Trophoblast cell (in vitro differentiated cells and primary cell): Measurements from ENCODE around the gene KCNMA1.

Experiments
- DNase-seq, 2 donors: peaks; one replicate each; pipeline ENCODE4 v3.0.0-alpha.2; 2016
- H2AFZ ChIP-seq: 2 replicates; pipeline ENCODE4 v1.6.1; 2013; ENCODE audit warnings: low read length, moderate library complexity, mild to moderate bottlenecking; ENCODE audit not compliant: insufficient read depth, poor library complexity
- H2AK5ac ChIP-seq: 2 replicates; pipeline ENCODE4 v1.6.1; 2013; ENCODE audit warnings: mild to moderate bottlenecking, low read length
- H2BK120ac ChIP-seq: 2 replicates; pipeline ENCODE4 v1.6.1; 2013; ENCODE audit warnings: low read length, mild to moderate bottlenecking, moderate library complexity; ENCODE audit not compliant: insufficient read depth, poor library complexity
- H2BK12ac ChIP-seq: 2 replicates; pipeline ENCODE4 v1.6.1; 2013; ENCODE audit warnings: mild to moderate bottlenecking, low read length, moderate library complexity
- H2BK5ac ChIP-seq: 2 replicates; pipeline ENCODE4 v1.6.1; 2013; ENCODE audit warnings: low read length, low read depth, moderate library complexity, mild to moderate bottlenecking; ENCODE audit not compliant: poor library complexity
- H3K14ac ChIP-seq: 2 replicates; pipeline ENCODE4 v1.6.1; 2013; ENCODE audit warnings: mild to moderate bottlenecking, low read length
- H3K18ac ChIP-seq: 2 replicates; pipeline ENCODE4 v1.6.1; 2013; ENCODE audit warnings: mild to moderate bottlenecking, low read length
- H3K23ac ChIP-seq: 2 replicates; pipeline ENCODE4 v1.6.1; 2013; ENCODE audit warnings: low read length
- H3K27ac ChIP-seq: 2 replicates; pipeline ENCODE4 v1.5.1; 2013; ENCODE audit warnings: low read depth, mild to moderate bottlenecking, inconsistent platforms, low read length, moderate library complexity
- H3K27me3 ChIP-seq: 2 replicates; pipeline ENCODE4 v1.6.1; 2013; ENCODE audit warnings: inconsistent platforms, mild to moderate bottlenecking, low read length, moderate library complexity; ENCODE audit not compliant: insufficient read depth
- H3K36me3 ChIP-seq, 2 experiments: 1 replicate in 1 of 2; 2 replicates in 1 of 2; pipeline ENCODE4 v1.6.1; 2013; ENCODE audit warnings: low read length in 2 of 2, mild to moderate bottlenecking in 2 of 2, moderate library complexity in 1 of 2; ENCODE audit not compliant: insufficient read depth in 2 of 2, control insufficient read depth in 1 of 2
- H3K4ac ChIP-seq: 2 replicates; pipeline ENCODE4 v1.6.1; 2013; ENCODE audit warnings: low read depth, mild to moderate bottlenecking, low read length, moderate library complexity
- H3K4me1 ChIP-seq, 2 experiments: 1 replicate in 1 of 2; 2 replicates in 1 of 2; pipeline ENCODE4 v1.6.1; 2013; ENCODE audit warnings: low read length in 2 of 2, mild to moderate bottlenecking in 2 of 2, moderate library complexity in 1 of 2; ENCODE audit not compliant: insufficient read depth in 2 of 2, control insufficient read depth in 1 of 2
- H3K4me2 ChIP-seq: 2 replicates; pipeline ENCODE4 v1.6.1; 2013; ENCODE audit warnings: inconsistent platforms, mild to moderate bottlenecking, low read length, moderate library complexity
- H3K4me3 ChIP-seq: 2 replicates; pipeline ENCODE4 v1.5.1; 2013; ENCODE audit warnings: mild to moderate bottlenecking, low read depth, low read length, inconsistent platforms
- H3K79me1 ChIP-seq: one replicate; pipeline ENCODE4 v1.6.1; 2013; ENCODE audit warnings: low read length
- H3K79me2 ChIP-seq: 2 replicates; pipeline ENCODE4 v1.6.1; 2013; ENCODE audit warnings: low read length, mild to moderate bottlenecking; ENCODE audit not compliant: control insufficient read depth, insufficient read depth, poor library complexity
- H3K9ac ChIP-seq: 2 replicates; pipeline ENCODE4 v1.6.1; 2013; ENCODE audit warnings: mild to moderate bottlenecking, low read length
- H3K9me3 ChIP-seq: 2 replicates; pipeline ENCODE4 v1.6.1; 2013; ENCODE audit warnings: low read depth, mild to moderate bottlenecking, control low read depth, inconsistent platforms, low read length; ENCODE audit not compliant: insufficient read depth
- H4K12ac ChIP-seq: 2 replicates; pipeline ENCODE4 v1.6.1; 2013; ENCODE audit warnings: low read depth, mild to moderate bottlenecking, low read length, moderate library complexity
- H4K8ac ChIP-seq: 2 replicates; pipeline ENCODE4 v1.6.1; 2013; ENCODE audit warnings: low read depth, mild to moderate bottlenecking, low read length, moderate library complexity
- H4K91ac ChIP-seq: one replicate; pipeline ENCODE4 v1.6.1; 2013; ENCODE audit warnings: low read depth, mild to moderate bottlenecking, low read length, moderate library complexity
- WGBS: extraction: QIAGEN DNeasy Blood & Tissue Kit; methylation state at CpG from one replicate; pipeline ENCODE4 v1.1.7; 2013; ENCODE audit warnings: missing lambda C conversion rate; ENCODE audit not compliant: insufficient read length, insufficient coverage; ENCODE audit errors: extremely low coverage; 5-methylcytosine and 5-hydroxymethylcytosine counted together

KCNMA1 gene

GRCh38 chr10:77146712-77147336 lies 490.8 kb downstream of the KCNMA1 start:
- H3K36me3 ChIP-seq, result peaks cover 0 to 3% of the 10 kb centered on the region in 2 experiments
- DNase-seq, result no peak
- no peak overlapping the region for H4K91ac ChIP-seq
- H3K27ac ChIP-seq, result no peak overlapping the region
- no peak overlapping the region for H3K4ac ChIP-seq
- H3K18ac ChIP-seq, result no peak overlapping the region
- H4K12ac ChIP-seq, result no peak overlapping the region
- no peak overlapping the region for H2BK120ac ChIP-seq
- H3K9me3 ChIP-seq, result no peaks in the 10 kb centered on the region
- no peak overlapping the region for H2BK12ac ChIP-seq
- H3K4me2 ChIP-seq, result no peak overlapping the region
- no peaks in the 10 kb centered on the region for H3K79me2 ChIP-seq
- H3K23ac ChIP-seq, result no peak overlapping the region
- H4K8ac ChIP-seq, result no peak overlapping the region
- H3K4me1 ChIP-seq, result no peaks in the 10 kb centered on the region
- H2BK5ac ChIP-seq, result no peak overlapping the region
- no peaks in the 10 kb centered on the region for H3K27me3 ChIP-seq
- H3K9ac ChIP-seq, result no peak overlapping the region
- H3K79me1 ChIP-seq, result no peaks in the 10 kb centered on the region
- no peak overlapping the region for H2AK5ac ChIP-seq
- no CpG with 5 or more reads among the region's 5 CpGs for WGBS
- H2AFZ ChIP-seq, result no peak overlapping the region
- H3K14ac ChIP-seq, result no peak overlapping the region
- H3K4me3 ChIP-seq, result no peak overlapping the region

GRCh38 chr10:77144656-77145055 lies 493.0 kb downstream of the KCNMA1 start:
- Histone ChIP-seq H3K9me3 (no peaks in the 10 kb centered on the region), H2BK120ac (no peak overlapping the region), H3K23ac (no peak overlapping the region), H3K9ac (no peak overlapping the region), H4K91ac (no peak overlapping the region), H4K8ac (no peak overlapping the region), H3K4me3 (no peak overlapping the region), H3K4me2 (no peak overlapping the region), H3K14ac (no peak overlapping the region), H3K4me1 (no peaks in the 10 kb centered on the region), H3K79me2 (no peaks in the 10 kb centered on the region), H3K27ac (no peak overlapping the region), H3K36me3 (peaks cover 0 to 2% of the 10 kb centered on the region in 2 experiments), H2AFZ (no peak overlapping the region), H2AK5ac (no peak overlapping the region), H4K12ac (no peak overlapping the region), H2BK12ac (no peak overlapping the region), H2BK5ac (no peak overlapping the region), H3K18ac (no peak overlapping the region), H3K4ac (no peak overlapping the region), H3K79me1 (no peaks in the 10 kb centered on the region), H3K27me3 (no peaks in the 10 kb centered on the region)
- no CpG with 5 or more reads among the region's 3 CpGs for WGBS
- no peak for DNase-seq

GRCh38 chr10:77139252-77140160 lies 498.1 kb downstream of the KCNMA1 start:
- no peaks in the 10 kb centered on the region for H3K4me1 ChIP-seq
- H2AK5ac ChIP-seq, result no peak overlapping the region
- H4K91ac ChIP-seq, result no peak overlapping the region
- H3K79me2 ChIP-seq, result no peaks in the 10 kb centered on the region
- no peak overlapping the region for H2BK5ac ChIP-seq
- no peak overlapping the region for H3K4me3 ChIP-seq
- no peaks in the 10 kb centered on the region for H3K27me3 ChIP-seq
- H3K18ac ChIP-seq, result no peak overlapping the region
- no peak overlapping the region for H2BK120ac ChIP-seq
- H3K4me2 ChIP-seq, result no peak overlapping the region
- H4K8ac ChIP-seq, result no peak overlapping the region
- no peak overlapping the region for H3K9ac ChIP-seq
- H3K27ac ChIP-seq, result no peak overlapping the region
- H3K9me3 ChIP-seq, result no peaks in the 10 kb centered on the region
- no peak overlapping the region for H3K14ac ChIP-seq
- H3K4ac ChIP-seq, result no peak overlapping the region
- no peak overlapping the region for H2BK12ac ChIP-seq
- DNase-seq, result no peak
- H2AFZ ChIP-seq, result no peak overlapping the region
- no peak overlapping the region for H3K23ac ChIP-seq
- H3K79me1 ChIP-seq, result no peaks in the 10 kb centered on the region
- no peak overlapping the region for H4K12ac ChIP-seq
- no peaks in the 10 kb centered on the region for H3K36me3 ChIP-seq
- no CpG with 5 or more reads among the region's 6 CpGs for WGBS

- no peak overlapping the region for H2AK5ac ChIP-seq
- H3K27ac ChIP-seq, result no peak overlapping the region
- H3K14ac ChIP-seq, result no peak overlapping the region
- no peak overlapping the region for H3K4me3 ChIP-seq
- H3K9ac ChIP-seq, result no peak overlapping the region
- H3K79me2 ChIP-seq, result no peaks in the 10 kb centered on the region
- no peak overlapping the region for H4K8ac ChIP-seq
- no peak overlapping the region for H3K4me2 ChIP-seq
- H4K12ac ChIP-seq, result no peak overlapping the region
- H3K36me3 ChIP-seq, result no peaks in the 10 kb centered on the region
- no peaks in the 10 kb centered on the region for H3K79me1 ChIP-seq
- H3K9me3 ChIP-seq, result no peaks in the 10 kb centered on the region
- DNase-seq, result no peak
- H2AFZ ChIP-seq, result no peak overlapping the region
- no peak overlapping the region for H3K4ac ChIP-seq
- no peaks in the 10 kb centered on the region for H3K4me1 ChIP-seq
- no peak overlapping the region for H2BK120ac ChIP-seq
- H4K91ac ChIP-seq, result no peak overlapping the region
- H3K27me3 ChIP-seq, result no peaks in the 10 kb centered on the region
- no peak overlapping the region for H2BK5ac ChIP-seq
- WGBS, result no CpG with 5 or more reads among the region's 6 CpGs
- no peak overlapping the region for H3K18ac ChIP-seq
- H3K23ac ChIP-seq, result no peak overlapping the region
- H2BK12ac ChIP-seq, result no peak overlapping the region
Measured at GRCh38 chr10:77138541-77138940, 499.1 kb downstream of the KCNMA1 start.
